ENCODE results near the gene GRID2. TPM values are rescaled to one million over a fixed set of nuclear protein-coding genes. Genes with fewer than 3 reads are reported as not detected.

Gene GRID2
- total RNA-seq, 4 donors from 2014 or later = not detected

GRCh38 chr4:93788712-93789111, 1484.9 kb downstream of the GRID2 start:
- DNase-seq (ENCODE audit: low spot score) = no peak
- ATAC-seq (ENCODE audit: low FRiP score) = no peak
- no peak for TF ChIP-seq CTCF (IDR thresholded peaks at IDR 0.05)

- DNase-seq (ENCODE audit: low spot score) (peak; percentile 31), ATAC-seq (ENCODE audit: low FRiP score) (no peak)
- TF ChIP-seq CTCF (IDR thresholded peaks at IDR 0.05) = no peak
These were observed 1487.9 kb downstream of the GRID2 start for GRCh38 chr4:93791570-93792195.

- ATAC-seq (ENCODE audit: low FRiP score) (no peak), DNase-seq (ENCODE audit: low spot score) (no peak)
- TF ChIP-seq CTCF (IDR thresholded peaks at IDR 0.05) = no peak
These were observed 1498.3 kb downstream of the GRID2 start for GRCh38 chr4:93802045-93802444.

DNA sequence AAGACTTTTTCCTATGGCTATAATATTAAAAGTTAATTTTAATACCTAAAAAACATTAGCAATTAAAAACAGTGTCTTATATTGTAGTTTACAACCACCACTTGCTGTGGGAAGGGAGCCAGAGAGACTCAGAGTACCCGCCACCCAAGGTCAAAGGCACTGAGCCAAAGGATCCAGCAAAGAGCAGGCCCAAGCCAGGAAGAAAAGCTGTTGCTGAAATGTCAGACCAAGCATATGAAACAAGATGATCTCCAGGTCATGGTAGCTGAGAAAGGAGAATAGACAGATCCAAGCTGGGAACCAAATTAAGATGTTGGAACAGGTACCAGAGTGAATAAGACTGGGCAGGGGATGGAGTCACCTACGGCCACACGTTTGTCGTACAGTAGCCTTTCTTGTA, 1506.0 kb downstream of the GRID2 start:
- DNase-seq (ENCODE audit: low spot score) (no peak), ATAC-seq (ENCODE audit: low FRiP score) (no peak)
- no peak for TF ChIP-seq CTCF (IDR thresholded peaks at IDR 0.05)

DNA sequence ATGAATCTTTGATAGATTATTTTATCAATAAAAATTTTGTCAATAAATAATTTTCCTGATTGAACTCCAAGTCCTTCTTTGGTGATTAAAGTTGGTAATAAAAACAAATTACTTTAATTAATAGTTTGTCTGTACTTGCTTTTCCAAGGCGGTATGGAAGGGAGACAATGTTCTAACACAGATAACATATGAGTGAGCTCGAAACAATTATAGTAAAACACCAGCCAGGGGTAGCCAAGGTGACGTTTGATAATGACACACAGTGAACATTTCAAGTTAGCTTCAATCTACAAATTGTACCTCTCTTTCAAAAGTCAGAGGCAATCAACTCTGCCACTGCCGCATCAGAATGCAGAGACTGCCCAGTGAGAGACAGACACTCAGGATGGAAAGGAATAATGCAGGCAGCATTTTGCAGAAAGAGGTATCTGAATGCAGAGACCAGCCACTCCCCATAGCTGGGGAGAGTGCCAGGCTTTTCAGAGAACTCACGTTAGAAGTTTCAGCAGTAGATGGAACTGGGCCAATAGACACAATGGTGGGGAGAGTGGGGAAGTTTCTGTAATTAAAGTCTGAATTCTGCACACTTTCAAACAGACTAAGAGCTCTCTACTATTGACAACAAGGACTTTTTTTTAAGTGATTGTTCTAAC, 1506.7 kb downstream of the GRID2 start:
- ATAC-seq (ENCODE audit: low FRiP score) = peak; percentile 19
- no peak for TF ChIP-seq CTCF (IDR thresholded peaks at IDR 0.05)
- no peak for DNase-seq (ENCODE audit: low spot score)

DNA sequence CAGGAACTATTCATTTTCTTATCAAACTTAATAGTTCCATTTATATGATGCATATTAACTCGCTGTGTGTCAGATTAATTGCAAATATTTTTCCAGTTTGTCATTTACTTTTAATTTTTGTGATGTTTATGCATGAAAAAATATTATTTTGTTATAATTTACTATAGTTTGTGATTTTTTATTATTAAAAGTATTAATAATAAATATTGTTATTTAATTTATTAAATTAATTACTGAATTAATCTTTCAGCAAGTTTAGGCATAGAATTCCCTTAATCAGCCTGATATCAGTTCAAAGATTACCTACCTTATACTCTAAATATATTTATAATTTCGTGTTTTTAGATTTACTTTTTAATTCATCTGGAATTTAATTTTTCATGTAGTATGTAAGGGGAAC, 1509.3 kb downstream of the GRID2 start:
- no peak for TF ChIP-seq CTCF (IDR thresholded peaks at IDR 0.05)
- DNase-seq (ENCODE audit: low spot score) (no peak), ATAC-seq (ENCODE audit: low FRiP score) (no peak)

DNA sequence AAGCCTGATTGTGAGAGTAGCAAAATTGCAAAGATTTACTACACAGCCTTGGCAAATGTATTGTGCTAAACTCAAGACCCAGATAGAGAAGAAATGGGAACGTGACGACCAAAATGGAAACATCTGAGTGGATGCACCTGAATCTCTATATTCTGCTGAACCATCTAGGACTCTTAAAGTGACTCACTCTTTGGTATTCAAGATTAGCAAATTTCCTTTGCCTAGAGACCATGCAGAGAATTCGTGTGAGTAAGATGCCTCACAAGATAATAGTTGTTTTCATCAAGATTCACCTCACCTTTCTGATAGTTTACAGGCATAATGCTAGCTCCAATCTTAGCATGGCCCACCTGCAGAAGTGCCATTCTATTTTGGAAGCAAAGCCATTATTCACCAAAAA, 1510.4 kb downstream of the GRID2 start:
- no peak for TF ChIP-seq CTCF (IDR thresholded peaks at IDR 0.05)
- ATAC-seq (ENCODE audit: low FRiP score) (no peak), DNase-seq (ENCODE audit: low spot score) (no peak)

Measured in omental fat pad (tissue), 4 donors.